CD4-positive, alpha-beta T cell treated with Interleukin-1 beta for 1 hour (primary cell): ENCODE data around the gene HPCAL4.
A peak's percentile ranks its signal among the peaks of the same experiment; 100 is the strongest.

Experiments
- DNase-seq, 2 donors: peaks; one replicate each; pipeline ENCODE4 v3.0.0-alpha.2; 2020 to 2022

HPCAL4 gene

DNA sequence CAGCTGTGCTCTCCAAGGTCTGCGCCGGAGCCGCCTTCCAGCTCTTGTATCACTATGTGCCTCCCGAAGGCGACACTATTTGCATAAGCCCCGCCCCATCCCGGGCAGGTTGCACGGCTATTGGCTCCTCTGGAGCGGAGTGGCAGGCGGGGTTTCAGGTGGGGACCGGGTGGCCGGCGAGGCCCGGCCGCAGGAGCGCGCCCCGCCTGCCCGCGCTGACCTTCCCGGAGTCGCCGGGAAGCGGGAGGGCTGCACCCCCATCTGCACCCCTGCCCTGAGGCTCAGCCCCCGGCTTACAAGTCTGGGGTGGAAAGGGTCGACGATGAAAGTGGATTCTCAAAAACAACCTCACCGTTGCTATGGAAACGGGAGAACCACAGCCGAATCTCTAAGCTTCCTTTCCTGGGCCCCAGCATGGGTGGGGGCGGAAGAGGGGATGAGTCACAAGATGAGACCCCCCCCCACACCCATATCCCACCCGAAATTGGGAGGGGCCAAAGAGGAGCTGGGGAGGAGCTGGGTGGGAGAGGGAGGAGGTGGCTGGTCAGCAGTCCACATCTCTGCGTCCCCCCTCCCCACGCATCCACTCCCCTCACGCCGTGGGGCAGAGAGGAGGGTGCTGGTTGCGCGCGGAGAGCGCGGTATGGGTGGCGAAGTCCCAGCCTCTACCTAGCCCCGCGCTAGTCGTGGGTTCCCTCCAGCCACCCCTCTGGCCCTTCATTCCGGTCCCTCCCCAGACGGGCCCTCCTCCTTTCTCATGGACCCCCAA, at the start of gene HPCAL4:
HPCAL4 (minus strand) TSS at position 51 of the 769 bp plus-strand sequence. CDS start 6,830 bp downstream, outside the sequence.
- DNase-seq = peak; percentile 92 to 94

DNA sequence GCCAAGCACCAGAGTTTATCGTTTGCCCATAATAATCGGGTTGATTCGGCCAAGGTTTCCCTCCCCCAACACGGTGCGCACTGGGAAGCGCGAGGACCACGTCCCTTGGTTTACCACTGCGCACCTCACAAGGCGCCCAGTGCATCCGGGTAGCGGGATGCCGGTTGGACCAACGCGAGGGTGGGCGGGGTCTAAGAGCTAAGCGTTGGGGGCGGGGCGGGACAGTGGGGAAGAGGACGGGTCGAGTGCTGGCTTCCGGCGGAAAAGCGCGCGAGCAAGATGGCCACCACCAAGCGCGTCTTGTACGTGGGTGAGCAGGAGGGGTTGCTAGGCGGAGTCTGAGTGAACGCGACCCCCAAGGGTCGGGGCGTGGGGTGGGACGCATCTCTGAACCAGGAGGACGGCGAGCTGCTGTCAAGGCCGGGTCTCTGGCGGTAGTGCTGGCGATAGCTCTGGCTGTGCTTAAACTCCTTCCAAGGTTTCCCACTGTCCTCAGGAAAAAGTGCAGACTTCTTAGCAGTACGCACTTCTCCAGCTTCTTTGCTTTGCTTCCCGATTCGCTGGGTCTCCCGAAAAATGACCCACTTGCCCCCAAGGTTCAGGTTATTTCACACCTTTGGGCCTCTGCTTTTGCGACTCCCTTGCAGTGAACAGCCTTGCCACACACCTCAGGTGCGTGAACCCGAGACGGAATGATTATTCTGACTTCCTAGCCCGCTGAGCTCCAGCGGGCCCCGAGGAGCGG, 47.6 kb upstream of the HPCAL4 start, which contains the start of gene PPIE:
PPIE (plus strand) TSS at position 261 of the 745 bp plus-strand sequence; CDS start at position 280, 19 bp downstream.
- DNase-seq = peak; percentile 93 to 94

DNA sequence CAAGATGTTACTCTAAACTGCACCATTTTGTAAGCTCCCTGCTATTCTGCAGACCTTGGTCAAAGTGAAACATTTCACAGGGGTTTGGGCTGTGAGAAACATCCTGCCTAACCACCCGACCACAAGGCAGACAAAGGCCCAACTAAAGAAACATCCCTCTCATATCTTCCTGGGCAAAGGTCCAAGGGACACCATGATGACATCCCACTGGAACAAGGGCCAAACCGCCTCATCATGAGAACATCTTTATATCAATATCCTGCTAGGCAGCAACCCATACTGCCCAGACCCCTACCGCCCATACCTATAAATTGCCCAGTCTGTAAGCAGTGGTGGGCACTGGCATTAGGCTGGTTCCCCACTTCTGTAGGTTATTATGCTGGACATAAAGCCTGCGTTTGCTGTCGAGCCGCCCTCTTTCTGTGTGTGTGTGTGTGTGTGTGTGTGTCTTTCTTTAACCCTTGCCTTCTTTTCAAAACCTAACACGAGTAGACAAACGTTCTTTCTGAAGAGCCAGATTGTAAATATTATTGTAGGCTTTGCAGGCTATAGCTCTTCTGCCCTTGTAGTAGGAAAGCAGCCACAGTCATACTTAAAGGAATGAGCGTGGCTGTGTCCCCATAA, 46.4 kb upstream of the HPCAL4 start:
- DNase-seq = no peak

DNA sequence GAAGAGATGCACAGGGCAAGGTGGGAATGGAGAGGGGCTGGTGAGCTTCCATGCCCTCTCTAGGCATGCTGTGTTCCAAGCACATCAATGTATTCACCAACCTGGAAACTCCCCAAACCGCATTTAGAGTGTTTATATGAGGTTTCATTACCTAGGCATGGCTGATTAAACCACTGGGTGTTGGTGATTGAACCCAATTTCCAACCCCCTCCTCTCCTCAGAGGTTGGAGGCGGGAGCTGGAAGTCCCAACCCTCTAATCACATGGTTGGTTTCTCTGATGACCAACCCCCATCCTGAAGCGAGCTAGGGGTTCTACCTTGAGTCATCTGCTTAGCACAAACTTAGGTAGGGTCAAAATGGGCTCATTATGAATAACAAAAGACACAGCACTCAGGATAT, 44.5 kb upstream of the HPCAL4 start:
- DNase-seq = no peak

DNA sequence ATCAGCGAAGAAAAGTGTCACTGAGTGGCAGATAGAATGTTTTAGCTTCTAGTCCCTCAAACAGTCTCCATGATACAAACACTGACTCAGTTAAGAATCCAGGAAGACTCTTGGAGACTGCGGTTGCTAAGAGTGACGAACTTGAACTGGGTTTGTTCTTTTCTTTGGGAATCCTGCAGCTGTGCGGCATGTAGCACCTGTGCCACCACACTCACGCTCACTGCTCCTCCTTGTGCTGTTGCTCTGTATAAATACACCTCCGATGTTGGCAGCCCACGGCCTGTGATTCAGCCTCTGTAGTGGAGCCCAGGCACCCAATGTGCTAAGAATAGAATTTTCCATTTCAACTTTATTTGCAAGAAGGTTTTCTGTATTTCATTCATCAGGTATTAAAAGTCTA, 41.9 kb upstream of the HPCAL4 start:
- no peak for DNase-seq

DNA sequence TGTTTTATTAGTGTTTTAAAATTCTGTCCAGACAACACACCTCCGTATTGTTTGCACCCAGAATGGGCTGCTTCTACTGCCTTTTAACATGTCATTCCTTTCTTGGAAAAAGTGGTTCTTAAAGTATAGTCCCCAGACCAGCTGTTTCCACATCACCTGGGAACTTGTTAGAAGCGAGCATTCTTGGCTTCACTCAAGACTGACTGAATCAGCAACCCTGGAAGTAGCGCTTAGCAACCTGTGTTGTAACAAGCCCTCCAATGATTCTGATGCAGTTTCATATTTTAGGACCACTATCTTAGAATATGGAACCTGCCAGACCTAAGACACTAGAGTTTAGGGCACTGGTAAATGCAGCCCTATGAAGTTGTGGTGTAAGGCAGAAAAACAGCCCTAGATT, 41.5 kb upstream of the HPCAL4 start:
- no peak for DNase-seq

DNA sequence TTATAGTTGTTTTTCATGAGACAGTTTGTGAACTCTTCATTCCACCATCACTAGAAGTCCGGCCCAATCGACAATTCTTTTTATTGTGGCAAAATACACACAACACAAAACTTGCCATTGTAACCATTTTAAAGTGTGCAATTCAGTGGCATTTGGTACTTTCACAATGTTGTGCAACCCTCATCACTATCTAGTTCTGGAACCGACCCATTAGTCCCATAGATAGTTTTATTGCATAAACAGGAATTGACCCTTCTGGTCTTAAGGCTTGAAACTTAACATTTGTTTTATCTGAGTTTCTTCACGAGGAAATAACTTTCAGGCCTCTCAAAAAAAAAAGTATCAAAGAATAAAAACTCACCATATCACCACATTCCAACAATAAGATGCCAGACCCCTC, 38.6 kb upstream of the HPCAL4 start:
- no peak for DNase-seq

DNA sequence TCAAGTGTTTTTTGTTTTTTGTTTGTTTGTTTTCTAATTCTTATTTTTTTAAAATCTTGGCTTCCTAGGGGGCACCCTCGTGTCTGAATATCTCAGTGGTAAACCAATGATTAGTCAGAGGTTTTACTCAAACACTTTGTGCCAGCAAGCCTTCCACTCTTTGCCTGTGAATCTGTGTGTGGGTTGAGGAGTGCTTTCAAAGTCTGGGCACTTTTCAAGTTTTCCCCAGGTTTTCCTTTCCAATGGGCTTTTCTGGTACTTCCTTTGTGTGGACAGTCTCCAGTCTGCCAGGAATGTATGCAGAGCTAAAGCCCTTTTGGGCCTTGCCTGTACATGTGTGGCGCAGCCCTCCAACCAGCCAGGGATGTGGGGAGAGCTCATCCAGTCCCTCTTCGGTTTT, 37.8 kb upstream of the HPCAL4 start:
- DNase-seq = no peak

DNA sequence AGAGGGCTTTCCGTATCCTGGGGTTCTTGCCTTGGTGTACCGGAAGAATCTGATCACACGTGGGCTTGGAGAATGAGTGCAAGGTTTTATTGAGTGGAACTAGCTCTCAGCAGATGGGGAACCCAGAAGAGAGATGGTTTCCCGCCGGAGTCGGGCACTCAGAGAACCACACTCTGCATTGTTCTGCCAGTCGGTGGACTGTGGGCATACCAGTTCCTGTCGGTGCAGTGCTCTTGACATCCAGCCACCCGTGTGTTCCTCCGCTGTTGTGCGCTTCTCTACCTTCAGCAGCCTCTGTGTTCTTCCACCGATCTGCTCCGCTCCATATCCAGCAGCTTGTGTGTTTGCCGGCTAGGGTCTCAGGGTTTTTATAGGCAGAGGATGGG, 36.7 kb upstream of the HPCAL4 start:
- DNase-seq = no peak

DNA sequence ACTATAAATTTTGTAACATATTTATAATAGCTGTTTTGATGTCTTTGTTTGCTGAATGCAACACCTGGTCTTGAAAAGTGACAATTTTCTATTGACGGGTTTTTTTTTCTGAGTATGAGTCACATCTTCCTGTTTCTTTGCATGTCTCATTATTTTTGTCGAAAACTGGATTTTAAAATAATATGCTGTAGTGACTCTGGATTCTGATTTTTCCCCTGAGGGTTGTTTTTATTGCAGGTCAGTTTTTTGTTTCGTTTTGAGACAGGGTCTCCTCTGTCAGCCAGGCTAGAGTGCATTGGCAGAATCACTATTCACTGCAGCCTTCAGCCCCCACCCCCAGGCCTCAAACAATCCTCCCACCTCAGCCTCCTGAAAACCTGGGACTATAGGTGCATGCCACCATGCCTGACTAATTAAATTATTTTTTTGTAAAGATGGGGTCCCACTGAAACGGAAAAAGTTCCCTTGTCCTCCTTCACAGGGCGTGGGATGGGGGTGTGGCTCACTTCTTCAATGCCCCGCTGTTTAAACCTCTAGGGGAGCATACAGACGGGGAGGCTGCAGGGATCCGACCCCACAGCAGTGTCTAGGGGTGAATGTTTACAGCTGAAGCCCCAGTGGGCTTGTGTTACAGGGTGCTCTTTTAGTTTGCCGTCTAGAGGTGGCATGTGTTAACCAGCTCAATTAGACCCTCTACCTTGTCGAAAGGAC, 36.1 kb upstream of the HPCAL4 start:
- no peak for DNase-seq

DNA sequence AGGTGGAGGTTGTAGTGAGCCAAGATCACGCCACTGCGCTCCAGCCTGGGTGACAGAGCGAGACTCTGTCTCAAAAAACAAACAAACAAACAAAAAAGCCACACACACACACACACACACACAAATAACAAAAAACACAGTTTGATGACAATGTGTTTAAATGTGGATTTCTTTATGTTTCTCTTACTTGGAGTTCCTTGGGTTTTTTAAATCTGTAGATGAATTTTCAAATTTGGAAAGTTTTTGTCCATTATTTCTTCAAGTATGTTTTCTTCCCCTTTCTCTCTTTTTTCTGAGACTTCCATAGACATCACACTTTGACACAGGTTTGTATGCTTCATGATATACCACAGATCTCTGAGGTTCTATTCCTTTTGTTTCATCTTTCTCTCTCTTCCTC, 35.4 kb upstream of the HPCAL4 start:
- DNase-seq = no peak

DNA sequence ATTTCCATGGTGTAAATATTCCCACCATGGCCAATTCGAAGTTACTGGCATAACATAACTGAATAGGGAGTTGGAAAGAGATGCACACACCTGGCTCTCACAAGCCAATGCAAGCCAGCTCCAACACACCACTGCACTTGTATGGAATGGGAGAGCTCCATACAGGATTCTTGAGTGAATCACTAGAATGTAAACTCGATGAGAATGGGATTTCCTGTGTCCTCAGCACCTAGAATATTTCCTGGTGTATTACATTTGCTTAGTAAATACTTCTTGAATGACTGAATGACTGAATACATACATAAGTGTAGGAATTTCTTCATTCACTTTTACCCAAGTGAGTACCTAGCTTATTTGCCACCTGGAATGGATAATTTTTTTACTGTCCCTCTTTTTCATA, 31.3 kb upstream of the HPCAL4 start:
- DNase-seq = no peak

DNA sequence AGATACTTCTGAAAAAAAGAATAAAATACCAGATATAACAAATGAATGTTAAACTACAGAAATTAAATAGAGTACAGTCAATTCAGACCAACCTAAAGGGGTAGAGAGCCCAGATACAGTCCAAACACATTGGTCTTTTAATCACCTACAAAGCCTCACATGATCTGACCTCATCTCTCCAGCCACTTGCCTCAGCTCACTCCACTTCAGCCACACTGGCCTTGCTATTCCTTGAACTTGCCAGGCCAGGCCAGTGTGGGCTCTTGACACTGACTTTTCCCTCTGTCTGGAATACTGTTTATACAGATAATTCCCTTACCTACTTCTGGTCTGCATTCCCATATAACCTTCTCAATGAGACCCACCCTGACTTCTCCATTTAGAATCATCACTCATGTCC, 30.4 kb upstream of the HPCAL4 start:
- DNase-seq = no peak

DNA sequence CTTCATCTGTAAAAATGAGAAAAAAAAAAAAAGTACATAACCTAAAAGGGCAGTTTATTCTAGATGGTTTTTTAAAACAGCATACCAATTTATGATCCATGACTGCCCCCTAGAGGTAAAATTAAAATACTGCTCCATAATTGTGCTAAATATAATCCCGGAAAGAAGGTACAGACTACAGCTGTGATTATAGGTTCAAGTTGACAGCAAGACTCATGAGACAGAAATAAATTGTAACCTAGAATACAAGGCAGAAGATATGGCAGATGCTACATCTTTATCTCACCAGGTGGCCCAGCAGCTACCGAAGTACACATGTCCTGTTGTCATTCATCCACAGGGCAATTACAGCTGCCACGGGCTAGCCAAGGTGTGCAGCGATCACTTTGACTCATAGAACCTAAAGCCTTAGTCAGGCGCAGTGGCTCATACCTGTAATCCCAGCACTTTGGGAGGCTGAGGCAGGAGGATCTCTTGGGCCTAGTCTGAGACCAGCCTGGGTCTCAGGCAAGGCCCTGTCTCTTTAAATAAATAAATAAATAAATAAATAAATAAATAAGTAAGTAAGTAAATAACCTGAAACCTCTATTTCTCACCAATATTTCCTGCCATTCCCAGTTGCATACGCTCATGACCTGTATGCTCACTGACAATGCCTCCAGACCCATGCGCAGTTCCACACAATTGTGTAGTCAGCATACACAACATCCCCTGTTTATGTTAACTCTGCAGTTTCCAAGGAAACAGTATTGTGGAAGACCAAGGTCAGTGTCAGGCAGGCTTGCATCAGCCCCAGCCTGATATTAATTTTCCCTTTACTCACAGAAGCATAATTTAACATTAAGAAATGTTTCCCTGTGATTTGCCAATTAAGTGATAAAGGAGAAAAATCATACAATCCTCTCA, 29.1 kb upstream of the HPCAL4 start:
- peak in 1 of 2 donors; percentile 80 for DNase-seq

DNA sequence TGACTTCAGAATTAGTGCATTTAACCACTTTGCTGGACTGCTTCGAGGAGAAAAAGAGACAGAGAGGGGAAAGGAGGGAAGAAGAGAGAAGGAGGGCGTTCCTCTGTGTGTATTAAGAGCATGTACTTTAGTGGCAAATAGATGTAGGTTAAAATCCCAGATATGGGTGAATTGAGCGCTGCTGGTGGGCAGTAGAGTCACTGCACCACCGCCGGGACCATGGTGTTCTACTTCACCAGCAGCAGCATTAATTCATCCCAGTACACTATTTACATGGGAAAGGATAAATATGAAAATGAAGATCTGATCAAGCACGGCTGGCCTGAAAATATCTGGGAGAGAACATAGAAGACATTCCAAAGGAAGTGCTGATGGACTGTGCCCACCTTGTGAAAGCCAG, 26.6 kb upstream of the HPCAL4 start:
- DNase-seq = no peak

DNA sequence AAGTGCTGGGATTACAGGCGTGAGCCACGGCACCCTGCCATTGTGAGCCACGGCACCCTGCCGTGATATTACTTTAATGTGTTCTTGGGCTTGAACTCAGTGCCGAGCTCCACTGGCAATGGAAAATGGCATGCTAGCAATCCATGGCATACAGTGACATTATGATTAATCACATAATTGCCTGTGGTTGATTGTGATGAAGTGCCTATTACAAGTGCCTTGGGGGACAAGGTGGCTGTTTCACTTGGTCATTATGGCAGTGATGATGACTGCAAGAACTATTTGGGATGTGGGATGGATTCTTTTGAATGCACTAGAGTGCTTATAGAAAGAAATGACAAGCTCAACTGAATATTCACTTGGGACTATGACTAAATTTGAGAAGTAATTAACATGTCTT, 22.3 kb upstream of the HPCAL4 start:
- no peak for DNase-seq

DNA sequence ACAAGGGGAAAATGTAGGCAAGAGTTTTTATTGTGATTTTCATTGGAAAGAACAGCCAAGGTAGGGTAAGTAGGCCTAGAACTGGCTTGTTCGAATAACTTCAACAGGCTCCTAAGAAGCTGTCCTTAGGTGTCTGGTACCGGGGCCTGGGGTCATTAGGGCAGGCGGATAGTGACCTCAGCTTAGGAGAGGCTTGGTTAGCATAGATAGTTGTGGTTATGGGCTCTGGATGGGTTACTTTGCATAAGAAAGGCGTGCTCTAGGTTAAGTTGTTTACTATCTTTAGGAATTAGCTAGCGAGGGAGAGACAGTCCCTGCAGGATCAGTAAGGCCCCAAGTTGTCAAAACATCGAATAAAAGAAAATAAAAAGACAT, 20.7 kb upstream of the HPCAL4 start:
- no peak for DNase-seq

DNA sequence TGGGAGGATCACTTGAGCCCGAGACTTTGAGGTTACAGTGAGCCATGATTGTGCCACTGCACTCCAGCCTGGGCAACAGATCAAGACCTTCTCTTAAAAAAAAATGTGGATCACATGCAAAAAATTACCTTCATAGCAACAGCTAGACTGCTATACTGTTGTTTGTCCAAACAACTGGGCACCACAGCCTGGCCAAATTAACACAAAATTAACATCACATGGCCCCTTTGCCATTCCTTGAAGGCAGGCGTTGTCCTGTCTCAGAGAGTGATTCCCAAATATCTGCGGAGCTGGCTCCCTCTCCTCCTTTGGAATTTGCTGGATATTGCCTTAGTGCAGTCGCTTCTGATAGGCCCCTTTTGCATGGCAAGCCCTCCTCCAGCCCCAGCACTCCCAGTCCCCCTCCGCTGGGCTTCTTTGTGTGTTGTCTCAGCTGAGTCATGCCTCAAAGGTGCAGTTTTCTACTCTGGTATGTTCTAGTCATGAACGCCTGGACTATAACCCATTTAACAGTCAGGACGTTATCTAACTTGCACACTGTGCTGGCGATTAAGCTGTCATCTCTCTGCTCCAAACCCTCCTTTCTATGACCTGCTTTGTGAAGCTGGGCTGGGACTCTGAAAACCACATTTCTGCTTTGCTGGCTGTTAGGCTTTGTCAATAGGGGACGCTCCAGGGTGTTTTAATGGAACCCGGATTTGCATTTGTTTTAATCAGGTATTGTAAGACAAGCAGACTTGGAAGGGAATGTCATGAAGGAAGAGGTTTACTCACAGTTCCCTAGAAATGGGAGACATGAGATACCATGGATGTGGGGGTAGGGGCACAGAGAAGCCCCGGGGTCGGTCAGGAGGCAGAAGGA, 20.1 kb upstream of the HPCAL4 start:
- DNase-seq = no peak

DNA sequence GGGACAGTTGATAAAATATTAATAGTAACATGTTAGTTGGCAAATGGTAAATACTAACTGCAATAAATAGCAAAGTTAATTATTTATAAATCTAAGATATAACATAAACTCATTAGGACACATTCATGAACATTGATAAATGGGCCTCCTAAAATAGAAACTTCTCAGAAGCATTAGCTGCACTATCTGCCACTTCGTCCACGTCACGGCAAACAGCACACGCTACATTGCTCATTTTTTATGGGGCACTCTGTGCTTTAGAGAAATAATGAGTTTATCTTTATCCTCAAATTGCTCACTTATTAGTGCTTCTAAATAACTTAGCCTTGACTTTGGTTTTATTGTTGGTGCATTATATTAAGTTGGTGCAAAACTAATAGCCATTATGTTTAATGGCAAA, 16.3 kb upstream of the HPCAL4 start:
- DNase-seq = no peak

DNA sequence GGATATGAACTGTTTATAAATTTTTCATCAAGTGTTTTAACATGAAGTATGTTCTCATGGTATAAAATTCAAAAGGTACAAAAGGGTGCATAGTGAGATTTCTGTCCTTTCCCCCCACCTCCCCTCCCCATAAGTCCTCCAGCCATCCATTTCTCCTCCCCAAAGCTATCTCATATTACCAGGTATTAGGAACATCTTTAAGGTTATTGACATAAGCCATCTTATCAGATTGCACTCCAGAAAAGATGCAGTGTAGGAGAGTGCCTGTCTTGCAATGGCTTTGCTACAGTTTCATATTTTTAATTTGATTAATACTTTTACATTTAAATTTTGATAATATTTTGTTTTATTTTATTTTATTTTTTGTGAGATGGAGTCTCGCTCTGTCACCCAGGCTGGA, 13.5 kb upstream of the HPCAL4 start:
- no peak for DNase-seq

DNA sequence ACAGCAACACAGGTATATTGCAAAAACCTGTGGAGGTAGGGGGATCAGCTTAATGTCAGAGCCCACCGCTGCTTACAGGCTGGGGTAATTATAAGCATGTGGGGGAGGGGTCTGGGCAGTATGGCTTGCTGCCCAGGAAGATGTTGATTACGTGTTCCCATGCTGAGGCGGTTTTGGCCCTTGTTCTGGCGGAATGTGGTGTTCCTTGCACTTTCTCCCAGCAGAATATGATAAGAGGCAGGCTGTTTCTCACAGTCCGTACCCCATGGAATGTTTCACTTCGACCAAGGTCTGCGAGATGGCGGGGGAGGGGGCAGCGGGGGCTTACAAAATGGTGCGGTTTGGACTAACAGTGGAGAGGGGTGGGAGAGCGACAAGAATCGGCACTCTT, 9.8 kb upstream of the HPCAL4 start:
- DNase-seq = no peak
